ENCODE data around the gene BOK.

BOK gene

GRCh38 chr2:241598061-241598460, 39.5 kb downstream of the BOK start:
- H3K9me3 ChIP-seq (ENCODE audit: control insufficient read depth in 2 of 2, low read length in 2 of 2): no peaks in the 10 kb centered on the region

GRCh38 chr2:241598487-241598886, 39.9 kb downstream of the BOK start:
- no peak overlapping the region for H3K9ac ChIP-seq (ENCODE audit: low read depth in 1 of 2, low read length in 2 of 2)
- no peak overlapping the region for H3K27ac ChIP-seq (ENCODE audit: low read depth in 2 of 2, low read length in 2 of 2)
- H3K4me3 ChIP-seq (ENCODE audit: low read length in 2 of 2): no peak overlapping the region
- H3K36me3 ChIP-seq (ENCODE audit: control insufficient read depth in 2 of 2, insufficient read depth in 2 of 2, low read length in 2 of 2): peaks cover 32 to 48% of the 10 kb centered on the region in 2 donors
- no peaks in the 10 kb centered on the region for H3K9me3 ChIP-seq (ENCODE audit: control insufficient read depth in 2 of 2, low read length in 2 of 2)
- H3K4me1 ChIP-seq (ENCODE audit: control insufficient read depth in 2 of 2, insufficient read depth in 2 of 2, low read length in 2 of 2): no peaks in the 10 kb centered on the region
- no peaks in the 10 kb centered on the region for H3K27me3 ChIP-seq (ENCODE audit: control insufficient read depth in 2 of 2, insufficient read depth in 2 of 2, low read length in 2 of 2)

More at GRCh38 chr2:241598061-241598460, 39.5 kb downstream of the BOK start:
- Histone ChIP-seq H3K9ac (ENCODE audit: low read depth in 1 of 2, low read length in 2 of 2) (no peak overlapping the region), H3K36me3 (ENCODE audit: control insufficient read depth in 2 of 2, insufficient read depth in 2 of 2, low read length in 2 of 2) (peaks cover 35 to 51% of the 10 kb centered on the region in 2 donors), H3K27ac (ENCODE audit: low read depth in 2 of 2, low read length in 2 of 2) (no peak overlapping the region), H3K4me3 (ENCODE audit: low read length in 2 of 2) (no peak overlapping the region), H3K4me1 (ENCODE audit: control insufficient read depth in 2 of 2, insufficient read depth in 2 of 2, low read length in 2 of 2) (no peaks in the 10 kb centered on the region), H3K27me3 (ENCODE audit: control insufficient read depth in 2 of 2, insufficient read depth in 2 of 2, low read length in 2 of 2) (no peaks in the 10 kb centered on the region)

- Histone ChIP-seq H3K27ac (ENCODE audit: low read depth in 2 of 2, low read length in 2 of 2) (no peak overlapping the region), H3K9me3 (ENCODE audit: control insufficient read depth in 2 of 2, low read length in 2 of 2) (no peaks in the 10 kb centered on the region), H3K36me3 (ENCODE audit: control insufficient read depth in 2 of 2, insufficient read depth in 2 of 2, low read length in 2 of 2) (peaks cover 23 to 41% of the 10 kb centered on the region in 2 donors), H3K4me3 (ENCODE audit: low read length in 2 of 2) (no peak overlapping the region), H3K27me3 (ENCODE audit: control insufficient read depth in 2 of 2, insufficient read depth in 2 of 2, low read length in 2 of 2) (no peaks in the 10 kb centered on the region), H3K4me1 (ENCODE audit: control insufficient read depth in 2 of 2, insufficient read depth in 2 of 2, low read length in 2 of 2) (no peaks in the 10 kb centered on the region), H3K9ac (ENCODE audit: low read depth in 1 of 2, low read length in 2 of 2) (no peak overlapping the region)
Observed at GRCh38 chr2:241599615-241600014, 41.1 kb downstream of the BOK start.

GRCh38 chr2:241601841-241602240, 43.3 kb downstream of the BOK start:
- Histone ChIP-seq H3K27ac (ENCODE audit: low read depth in 2 of 2, low read length in 2 of 2) (no peak overlapping the region), H3K4me1 (ENCODE audit: control insufficient read depth in 2 of 2, insufficient read depth in 2 of 2, low read length in 2 of 2) (no peaks in the 10 kb centered on the region), H3K36me3 (ENCODE audit: control insufficient read depth in 2 of 2, insufficient read depth in 2 of 2, low read length in 2 of 2) (peaks cover 31 to 47% of the 10 kb centered on the region in 2 donors)

GRCh38 chr2:241602720-241603119, 44.2 kb downstream of the BOK start:
- no peak overlapping the region for H3K27ac ChIP-seq (ENCODE audit: low read depth in 2 of 2, low read length in 2 of 2)
- H3K27me3 ChIP-seq (ENCODE audit: control insufficient read depth in 2 of 2, insufficient read depth in 2 of 2, low read length in 2 of 2): no peaks in the 10 kb centered on the region
- no peaks in the 10 kb centered on the region for H3K9me3 ChIP-seq (ENCODE audit: control insufficient read depth in 2 of 2, low read length in 2 of 2)
- H3K9ac ChIP-seq (ENCODE audit: low read depth in 1 of 2, low read length in 2 of 2): no peak overlapping the region
- no peaks in the 10 kb centered on the region for H3K4me1 ChIP-seq (ENCODE audit: control insufficient read depth in 2 of 2, insufficient read depth in 2 of 2, low read length in 2 of 2)
- no peak overlapping the region for H3K4me3 ChIP-seq (ENCODE audit: low read length in 2 of 2)
- peaks cover 31 to 45% of the 10 kb centered on the region in 2 donors for H3K36me3 ChIP-seq (ENCODE audit: control insufficient read depth in 2 of 2, insufficient read depth in 2 of 2, low read length in 2 of 2)

More at GRCh38 chr2:241601841-241602240, 43.3 kb downstream of the BOK start:
- Histone ChIP-seq H3K27me3 (ENCODE audit: control insufficient read depth in 2 of 2, insufficient read depth in 2 of 2, low read length in 2 of 2) (no peaks in the 10 kb centered on the region), H3K9ac (ENCODE audit: low read depth in 1 of 2, low read length in 2 of 2) (no peak overlapping the region), H3K9me3 (ENCODE audit: control insufficient read depth in 2 of 2, low read length in 2 of 2) (no peaks in the 10 kb centered on the region), H3K4me3 (ENCODE audit: low read length in 2 of 2) (no peak overlapping the region)

GRCh38 chr2:241603686-241604085, 45.1 kb downstream of the BOK start:
- Histone ChIP-seq H3K4me1 (ENCODE audit: control insufficient read depth in 2 of 2, insufficient read depth in 2 of 2, low read length in 2 of 2) (no peaks in the 10 kb centered on the region), H3K4me3 (ENCODE audit: low read length in 2 of 2) (no peak overlapping the region), H3K9ac (ENCODE audit: low read depth in 1 of 2, low read length in 2 of 2) (no peak overlapping the region), H3K27me3 (ENCODE audit: control insufficient read depth in 2 of 2, insufficient read depth in 2 of 2, low read length in 2 of 2) (no peaks in the 10 kb centered on the region), H3K27ac (ENCODE audit: low read depth in 2 of 2, low read length in 2 of 2) (no peak overlapping the region), H3K36me3 (ENCODE audit: control insufficient read depth in 2 of 2, insufficient read depth in 2 of 2, low read length in 2 of 2) (peaks cover 31 to 49% of the 10 kb centered on the region in 2 donors), H3K9me3 (ENCODE audit: control insufficient read depth in 2 of 2, low read length in 2 of 2) (no peaks in the 10 kb centered on the region)

- no peak overlapping the region for H3K27ac ChIP-seq (ENCODE audit: low read depth in 2 of 2, low read length in 2 of 2)
- H3K4me3 ChIP-seq (ENCODE audit: low read length in 2 of 2): no peak overlapping the region
- peaks cover 21 to 39% of the 10 kb centered on the region in 2 donors for H3K36me3 ChIP-seq (ENCODE audit: control insufficient read depth in 2 of 2, insufficient read depth in 2 of 2, low read length in 2 of 2)
- H3K4me1 ChIP-seq (ENCODE audit: control insufficient read depth in 2 of 2, insufficient read depth in 2 of 2, low read length in 2 of 2): peaks cover 8 to 16% of the 10 kb centered on the region in 2 donors
- no peaks in the 10 kb centered on the region for H3K27me3 ChIP-seq (ENCODE audit: control insufficient read depth in 2 of 2, insufficient read depth in 2 of 2, low read length in 2 of 2)
- H3K9me3 ChIP-seq (ENCODE audit: control insufficient read depth in 2 of 2, low read length in 2 of 2): no peaks in the 10 kb centered on the region
- H3K9ac ChIP-seq (ENCODE audit: low read depth in 1 of 2, low read length in 2 of 2): no peak overlapping the region
Observed at GRCh38 chr2:241606186-241606585, 47.6 kb downstream of the BOK start.

- Histone ChIP-seq H3K36me3 (ENCODE audit: control insufficient read depth in 2 of 2, insufficient read depth in 2 of 2, low read length in 2 of 2) (peaks cover 13 to 31% of the 10 kb centered on the region in 2 donors), H3K9ac (ENCODE audit: low read depth in 1 of 2, low read length in 2 of 2) (no peak overlapping the region), H3K4me1 (ENCODE audit: control insufficient read depth in 2 of 2, insufficient read depth in 2 of 2, low read length in 2 of 2) (peaks cover 9 to 16% of the 10 kb centered on the region in 2 donors), H3K4me3 (ENCODE audit: low read length in 2 of 2) (no peak overlapping the region), H3K27ac (ENCODE audit: low read depth in 2 of 2, low read length in 2 of 2) (no peak overlapping the region), H3K9me3 (ENCODE audit: control insufficient read depth in 2 of 2, low read length in 2 of 2) (no peaks in the 10 kb centered on the region), H3K27me3 (ENCODE audit: control insufficient read depth in 2 of 2, insufficient read depth in 2 of 2, low read length in 2 of 2) (no peaks in the 10 kb centered on the region)
Observed at GRCh38 chr2:241607162-241607885, 48.8 kb downstream of the BOK start.

- Histone ChIP-seq H3K27ac (ENCODE audit: low read depth in 2 of 2, low read length in 2 of 2) (no peak overlapping the region), H3K9ac (ENCODE audit: low read depth in 1 of 2, low read length in 2 of 2) (no peak overlapping the region), H3K4me3 (ENCODE audit: low read length in 2 of 2) (no peak overlapping the region), H3K27me3 (ENCODE audit: control insufficient read depth in 2 of 2, insufficient read depth in 2 of 2, low read length in 2 of 2) (no peaks in the 10 kb centered on the region), H3K36me3 (ENCODE audit: control insufficient read depth in 2 of 2, insufficient read depth in 2 of 2, low read length in 2 of 2) (peaks cover 10 to 28% of the 10 kb centered on the region in 2 donors), H3K9me3 (ENCODE audit: control insufficient read depth in 2 of 2, low read length in 2 of 2) (no peaks in the 10 kb centered on the region), H3K4me1 (ENCODE audit: control insufficient read depth in 2 of 2, insufficient read depth in 2 of 2, low read length in 2 of 2) (peaks cover 9 to 18% of the 10 kb centered on the region in 2 donors)
Observed at GRCh38 chr2:241608881-241609280, 50.3 kb downstream of the BOK start.

- Histone ChIP-seq H3K36me3 (ENCODE audit: control insufficient read depth in 2 of 2, insufficient read depth in 2 of 2, low read length in 2 of 2) (peaks cover 7 to 26% of the 10 kb centered on the region in 2 donors), H3K9ac (ENCODE audit: low read depth in 1 of 2, low read length in 2 of 2) (peak overlapping the region; percentile 74 to 76), H3K27ac (ENCODE audit: low read depth in 2 of 2, low read length in 2 of 2) (peak overlapping the region; percentile 70 to 72), H3K27me3 (ENCODE audit: control insufficient read depth in 2 of 2, insufficient read depth in 2 of 2, low read length in 2 of 2) (no peaks in the 10 kb centered on the region), H3K4me1 (ENCODE audit: control insufficient read depth in 2 of 2, insufficient read depth in 2 of 2, low read length in 2 of 2) (peaks cover 9 to 18% of the 10 kb centered on the region in 2 donors), H3K4me3 (ENCODE audit: low read length in 2 of 2) (peak overlapping the region; percentile 53 to 73), H3K9me3 (ENCODE audit: control insufficient read depth in 2 of 2, low read length in 2 of 2) (no peaks in the 10 kb centered on the region)
Observed at GRCh38 chr2:241609859-241610793, 51.6 kb downstream of the BOK start.
